ENCODE measurements around the gene PCDH9. TPM values are rescaled to one million over a fixed set of nuclear protein-coding genes. Genes with fewer than 3 reads are reported as not detected.

Gene PCDH9
- polyA plus RNA-seq, 3 donors: 0.03 TPM; not detected in 1

- no peak for DNase-seq
- no peak overlapping the region for H3K4me2 ChIP-seq (replicated peaks; ENCODE audit: extremely low read depth, low read length, poor library complexity, severe bottlenecking)
- no peaks in the 10 kb centered on the region for H3K79me2 ChIP-seq (ENCODE audit: insufficient read depth, low read length)
- H3K27me3 Mint-ChIP-seq (ENCODE audit: low read depth in 3 of 3): no peaks in the 10 kb centered on the region
- no peaks in the 10 kb centered on the region for H3K4me1 ChIP-seq (ENCODE audit: control insufficient read depth in 1 of 2, insufficient read depth in 2 of 2, low read length in 2 of 2)
- no peak overlapping the region for H3K27ac ChIP-seq (ENCODE audit: low read depth in 1 of 2, low read length in 2 of 2)
- no peaks in the 10 kb centered on the region for H3K27me3 ChIP-seq (ENCODE audit: control insufficient read depth in 2 of 2, insufficient read depth in 2 of 2, low read length in 2 of 2)
- no peak overlapping the region for H3K9ac ChIP-seq (ENCODE audit: insufficient read depth, low read length, poor library complexity, severe bottlenecking)
- H4K20me1 ChIP-seq (ENCODE audit: insufficient read depth, low read length): no peaks in the 10 kb centered on the region
- no CpG with 5 or more reads among the region's 2 CpGs for WGBS (ENCODE audit: insufficient coverage)
- no peaks in the 10 kb centered on the region for H3K36me3 Mint-ChIP-seq
- H3K27ac Mint-ChIP-seq: no peak overlapping the region
- H3K36me3 ChIP-seq (replicated peaks in 1 of 2; ENCODE audit: control insufficient read depth in 1 of 2, insufficient read depth in 2 of 2, low read length in 2 of 2): no peaks in the 10 kb centered on the region
- intact Hi-C loops (cut with micrococcal nuclease): no loop called here
- no peak overlapping the region for H3K4me3 ChIP-seq (replicated peaks in 1 of 3; ENCODE audit: low read depth in 2 of 3, low read length in 3 of 3)
- no peak overlapping the region for H2AFZ ChIP-seq (ENCODE audit: insufficient read depth, low read depth, low read length, poor library complexity, severe bottlenecking)
- no peak overlapping the region for H3K4me3 Mint-ChIP-seq
- H3K9me3 ChIP-seq (replicated peaks in 1 of 2; ENCODE audit: control insufficient read depth in 1 of 2, insufficient read depth in 1 of 2, low read length in 2 of 2): no peaks in the 10 kb centered on the region
- no peaks in the 10 kb centered on the region for H3K4me1 Mint-ChIP-seq
- H3K9me3 Mint-ChIP-seq: peaks cover 0 to 3% (median 0%) of the 10 kb centered on the region in 7 donors
- TF ChIP-seq, protein P1, sequence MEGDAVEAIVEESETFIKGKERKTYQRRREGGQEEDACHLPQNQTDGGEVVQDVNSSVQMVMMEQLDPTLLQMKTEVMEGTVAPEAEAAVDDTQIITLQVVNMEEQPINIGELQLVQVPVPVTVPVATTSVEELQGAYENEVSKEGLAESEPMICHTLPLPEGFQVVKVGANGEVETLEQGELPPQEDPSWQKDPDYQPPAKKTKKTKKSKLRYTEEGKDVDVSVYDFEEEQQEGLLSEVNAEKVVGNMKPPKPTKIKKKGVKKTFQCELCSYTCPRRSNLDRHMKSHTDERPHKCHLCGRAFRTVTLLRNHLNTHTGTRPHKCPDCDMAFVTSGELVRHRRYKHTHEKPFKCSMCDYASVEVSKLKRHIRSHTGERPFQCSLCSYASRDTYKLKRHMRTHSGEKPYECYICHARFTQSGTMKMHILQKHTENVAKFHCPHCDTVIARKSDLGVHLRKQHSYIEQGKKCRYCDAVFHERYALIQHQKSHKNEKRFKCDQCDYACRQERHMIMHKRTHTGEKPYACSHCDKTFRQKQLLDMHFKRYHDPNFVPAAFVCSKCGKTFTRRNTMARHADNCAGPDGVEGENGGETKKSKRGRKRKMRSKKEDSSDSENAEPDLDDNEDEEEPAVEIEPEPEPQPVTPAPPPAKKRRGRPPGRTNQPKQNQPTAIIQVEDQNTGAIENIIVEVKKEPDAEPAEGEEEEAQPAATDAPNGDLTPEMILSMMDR (IDR thresholded peaks at IDR 0.05): no peak
Observed at GRCh38 chr13:66353664-66354063, 876.5 kb downstream of the PCDH9 start.

GRCh38 chr13:66349966-66350365 lies 880.2 kb downstream of the PCDH9 start:
- H3K27ac ChIP-seq (ENCODE audit: low read depth in 1 of 2, low read length in 2 of 2): no peak overlapping the region
- no peaks in the 10 kb centered on the region for H3K4me1 Mint-ChIP-seq
- no peaks in the 10 kb centered on the region for H3K36me3 ChIP-seq (replicated peaks in 1 of 2; ENCODE audit: control insufficient read depth in 1 of 2, insufficient read depth in 2 of 2, low read length in 2 of 2)
- H3K4me3 ChIP-seq (replicated peaks in 1 of 3; ENCODE audit: low read depth in 2 of 3, low read length in 3 of 3): no peak overlapping the region
- no peaks in the 10 kb centered on the region for H3K9me3 ChIP-seq (replicated peaks in 1 of 2; ENCODE audit: control insufficient read depth in 1 of 2, insufficient read depth in 1 of 2, low read length in 2 of 2)
- H3K27ac Mint-ChIP-seq: no peak overlapping the region
- TF ChIP-seq, protein P1 (IDR thresholded peaks at IDR 0.05): no peak
- 96% methylated on average over 2 of the region's 2 CpGs for WGBS (ENCODE audit: insufficient coverage)
- intact Hi-C loops (cut with micrococcal nuclease): no loop called here
- no peaks in the 10 kb centered on the region for H3K79me2 ChIP-seq (ENCODE audit: insufficient read depth, low read length)
- H3K4me3 Mint-ChIP-seq: no peak overlapping the region
- no peak overlapping the region for H3K9ac ChIP-seq (ENCODE audit: insufficient read depth, low read length, poor library complexity, severe bottlenecking)
- H3K4me1 ChIP-seq (ENCODE audit: control insufficient read depth in 1 of 2, insufficient read depth in 2 of 2, low read length in 2 of 2): no peaks in the 10 kb centered on the region
- H3K4me2 ChIP-seq (replicated peaks; ENCODE audit: extremely low read depth, low read length, poor library complexity, severe bottlenecking): no peak overlapping the region
- DNase-seq: no peak
- H4K20me1 ChIP-seq (ENCODE audit: insufficient read depth, low read length): no peaks in the 10 kb centered on the region
- peaks cover 0 to 8% (median 2%) of the 10 kb centered on the region in 7 donors for H3K9me3 Mint-ChIP-seq
- H3K27me3 Mint-ChIP-seq (ENCODE audit: low read depth in 3 of 3): no peaks in the 10 kb centered on the region
- H3K27me3 ChIP-seq (ENCODE audit: control insufficient read depth in 2 of 2, insufficient read depth in 2 of 2, low read length in 2 of 2): no peaks in the 10 kb centered on the region
- H2AFZ ChIP-seq (ENCODE audit: insufficient read depth, low read depth, low read length, poor library complexity, severe bottlenecking): no peak overlapping the region
- no peaks in the 10 kb centered on the region for H3K36me3 Mint-ChIP-seq
